GM12878 (cell line): ENCODE data around the gene TOB1. TPM values are rescaled to one million over a fixed set of nuclear protein-coding genes. Genes with fewer than 3 reads are reported as not detected.

Experiments
- ATAC-seq: fragments of 200-7000 bp; cut with Tn5 transposase; 3 replicates; pipeline ENCODE4 v1.9.1; 2020; ENCODE audit warnings: mild to moderate bottlenecking, moderate library complexity
- BruUV-seq: library from RNA; stranded (reverse); fragments of 400-500 nt; replicated peaks from 2 replicates; lab custom pipeline; 2021; lab: Mats Ljungman, UMichigan
- CTCF ChIA-PET: fragments of 300-600 bp; sonication (Branson Sonifier 250); formaldehyde crosslinking; extraction: SDS; loops from one replicate; lab custom pipeline; 2021; ENCODE audit warnings: inconsistent platforms; lab: Yijun Ruan, JAX
- POLR2A ChIA-PET: fragments of 350-600 bp; formaldehyde crosslinking; extraction: SDS; loops from one replicate; lab custom pipeline; 2021; ENCODE audit warnings: inconsistent platforms; lab: Charles Lee
- RAD21 ChIA-PET: fragments of 300-600 bp; sonication (Branson Sonifier 250); formaldehyde crosslinking; loops from one replicate; lab custom pipeline; 2023; ENCODE audit warnings: antibody characterized with exemption; ENCODE audit not compliant: unreplicated experiment; lab: Charles Lee
- SMC1A ChIA-PET: fragments of 300-600 bp; sonication (Branson Sonifier 250); formaldehyde crosslinking; loops from one replicate; lab custom pipeline; 2023; ENCODE audit not compliant: unreplicated experiment, uncharacterized antibody; lab: Charles Lee
- DNase-seq: peaks from one replicate; pipeline ENCODE4 v3.0.0-alpha.2; 2011; ENCODE audit warnings: low read depth, low spot score
- FAIRE-seq: peaks from 3 replicates; lab custom pipeline; 2011; peaks lifted over from hg19 to GRCh38; lab: Jason Lieb, UNC
- H2AFZ ChIP-seq: 2 replicates; pipeline ENCODE4 v1.6.0; 2011; ENCODE audit warnings: low read depth, low read length, control low read depth; ENCODE audit not compliant: control insufficient read depth
- H3K27ac ChIP-seq: 2 replicates; pipeline ENCODE4 v1.5.1; 2011; ENCODE audit warnings: control low read depth; ENCODE audit not compliant: control insufficient read depth, insufficient read depth
- H3K27me3 ChIP-seq, 2 experiments: replicated peaks in 1 of 2; 2 replicates each; pipeline versions ENCODE4 v1.6.0 to v1.6.1; 2011; ENCODE audit warnings: low read length in 1 of 2; ENCODE audit not compliant: control insufficient read depth in 2 of 2, insufficient read depth in 2 of 2
- H3K36me3 ChIP-seq, 2 experiments: 2 replicates each; pipeline ENCODE4 v1.5.1; 2011; ENCODE audit warnings: low read length in 1 of 2; ENCODE audit not compliant: control insufficient read depth in 2 of 2, insufficient read depth in 2 of 2
- H3K4me1 ChIP-seq: 2 replicates; pipeline ENCODE4 v1.6.1; 2011; ENCODE audit warnings: mild to moderate bottlenecking, low read length, moderate library complexity, mixed read lengths; ENCODE audit not compliant: control insufficient read depth, insufficient read depth
- H3K4me2 ChIP-seq: 2 replicates; pipeline ENCODE4 v1.6.0; 2011; ENCODE audit warnings: control low read depth; ENCODE audit not compliant: control insufficient read depth, insufficient read depth
- H3K4me3 ChIP-seq: fragments of 200-600 bp; sonication (generic); 2 replicates; pipeline ENCODE4 v1.5.1; 2016
- H3K79me2 ChIP-seq: 2 replicates; pipeline ENCODE4 v1.6.0; 2011; ENCODE audit warnings: low read length; ENCODE audit not compliant: control insufficient read depth, insufficient read depth
- H3K9ac ChIP-seq: 2 replicates; pipeline ENCODE4 v1.8.0; 2011; ENCODE audit warnings: low read length, control low read depth, mixed read lengths; ENCODE audit not compliant: control insufficient read depth, insufficient read depth
- H3K9me3 ChIP-seq: replicated peaks from 3 replicates; pipeline ENCODE4 v1.5.1; 2011; ENCODE audit warnings: mild to moderate bottlenecking, low read length; ENCODE audit not compliant: control insufficient read depth, insufficient read depth
- H4K20me1 ChIP-seq: 2 replicates; pipeline ENCODE4 v1.6.0; 2011; ENCODE audit not compliant: control insufficient read depth, insufficient read depth
- BMI1 ChIP-seq: fragments of 450-650 bp; IDR thresholded peaks from 2 replicates; pipeline ENCODE4 v1.6.1; 2016; ENCODE audit warnings: mild to moderate bottlenecking, moderate library complexity, borderline replicate concordance
- CHD4 ChIP-seq: fragments of 200-600 bp; sonication (generic); IDR thresholded peaks from 2 replicates; pipeline ENCODE4 v1.6.1; 2016; ENCODE audit warnings: mild to moderate bottlenecking
- IKZF1 ChIP-seq: fragments of 450-650 bp; conservative IDR thresholded peaks from 2 replicates; pipeline ENCODE4 v1.6.1; 2017; ENCODE audit warnings: antibody characterized with exemption, mild to moderate bottlenecking
- MEF2A ChIP-seq: IDR thresholded peaks from 2 replicates; pipeline ENCODE4 v1.6.1; 2011; ENCODE audit warnings: low read depth, mild to moderate bottlenecking, low read length, moderate library complexity; ENCODE audit not compliant: insufficient read depth
- SMARCA5 ChIP-seq: fragments of 450-650 bp; IDR thresholded peaks from 2 replicates; pipeline ENCODE4 v1.6.1; 2017; ENCODE audit warnings: mild to moderate bottlenecking
- SPI1 ChIP-seq: IDR thresholded peaks from 2 replicates; pipeline ENCODE4 v1.6.1; 2011; ENCODE audit warnings: low read depth, mild to moderate bottlenecking, low read length, moderate library complexity, borderline replicate concordance; ENCODE audit not compliant: insufficient read depth
- SRF ChIP-seq, 2 experiments: IDR thresholded peaks; 2 replicates each; pipeline ENCODE4 v1.6.1; 2011; ENCODE audit warnings: low read depth in 2 of 2, low read length in 2 of 2, mild to moderate bottlenecking in 1 of 2, moderate library complexity in 1 of 2
- TBL1XR1 ChIP-seq: IDR thresholded peaks from 2 replicates; pipeline ENCODE4 v1.6.1; 2012; ENCODE audit warnings: low read depth, low read length, improper control_type of control experiment
- YY1 ChIP-seq: IDR thresholded peaks from 2 replicates; pipeline ENCODE4 v1.6.1; 2011; ENCODE audit warnings: low read depth, mild to moderate bottlenecking, low read length
- ZSCAN29 ChIP-seq: fragments of 450-650 bp; IDR thresholded peaks from 2 replicates; pipeline ENCODE4 v1.6.1; 2017; ENCODE audit warnings: mild to moderate bottlenecking, moderate library complexity
- WGBS: methylation state at CpG from one replicate; pipeline ENCODE4 v1.1.6; 2016; ENCODE audit warnings: low lambda C conversion rate; ENCODE audit not compliant: insufficient replicate concordance, insufficient coverage; ENCODE audit errors: missing lambda C conversion rate; 5-methylcytosine and 5-hydroxymethylcytosine counted together
- in situ Hi-C: fragments of 300-500 bp; cut with MboI; formaldehyde crosslinking; loops from 9 replicates; pipeline ENCODE4 v1.14.3; 2018; ENCODE audit warnings: mixed read lengths
- intact Hi-C: fragments of 100-400 bp; cut with micrococcal nuclease; formaldehyde crosslinking; loops from one replicate; pipeline ENCODE4 v1.14.2; 2022; ENCODE audit not compliant: unreplicated experiment
- polyA plus RNA-seq, 11 experiments: library from polyadenylated mRNA; depleted of rRNA in 4 of 11; unstranded in 6 of 11; stranded (reverse) in 5 of 11; fragments of >200 nt; fragmentation: Nextera tagmentation in 4 of 11; fragmentation: Illumina TruSeq in 1 of 11; extraction: Ambion mirVana in 4 of 11; extraction: Trizol in 1 of 11; gene quantifications; 1 replicate in 1 of 11; 2 replicates in 10 of 11; pipeline versions ENCODE4 v1.2.1 to v1.2.3, GENCODE V29; 2011 to 2016; ENCODE audit warnings: inconsistent platforms in 2 of 11, missing spikeins in 2 of 11, low read depth in 1 of 11
- total RNA-seq, 4 experiments: library from RNA; depleted of rRNA in 3 of 4; stranded (reverse); fragments of >200 nt in 3 of 4; fragmentation: Illumina TruSeq in 1 of 4; extraction: Trizol in 1 of 4; gene quantifications; 2 replicates each; pipeline versions ENCODE4 v1.2.1 to v1.2.3, GENCODE V29; 2013 to 2021
- TF ChIP-seq, protein P1 (sequence below): fragments of 450-650 bp; IDR thresholded peaks from 2 replicates; pipeline ENCODE4 v1.6.1; 2018; ENCODE audit warnings: borderline replicate concordance, mild to moderate bottlenecking; ENCODE audit not compliant: partially characterized antibody
- TF ChIP-seq, protein P2 (sequence below): fragments of 450-650 bp; formaldehyde crosslinking; IDR thresholded peaks from 2 replicates; pipeline ENCODE4 v1.4.0; 2020; ENCODE audit warnings: mild to moderate bottlenecking, moderate library complexity

The TOB1 gene
- total and polyA plus RNA-seq, 10 of the 15 experiments (the other 5 are each of a cell fraction or from before 2014, with no cell fraction given), result 5.0 to 32.4 (median 13.7) TPM

DNA sequence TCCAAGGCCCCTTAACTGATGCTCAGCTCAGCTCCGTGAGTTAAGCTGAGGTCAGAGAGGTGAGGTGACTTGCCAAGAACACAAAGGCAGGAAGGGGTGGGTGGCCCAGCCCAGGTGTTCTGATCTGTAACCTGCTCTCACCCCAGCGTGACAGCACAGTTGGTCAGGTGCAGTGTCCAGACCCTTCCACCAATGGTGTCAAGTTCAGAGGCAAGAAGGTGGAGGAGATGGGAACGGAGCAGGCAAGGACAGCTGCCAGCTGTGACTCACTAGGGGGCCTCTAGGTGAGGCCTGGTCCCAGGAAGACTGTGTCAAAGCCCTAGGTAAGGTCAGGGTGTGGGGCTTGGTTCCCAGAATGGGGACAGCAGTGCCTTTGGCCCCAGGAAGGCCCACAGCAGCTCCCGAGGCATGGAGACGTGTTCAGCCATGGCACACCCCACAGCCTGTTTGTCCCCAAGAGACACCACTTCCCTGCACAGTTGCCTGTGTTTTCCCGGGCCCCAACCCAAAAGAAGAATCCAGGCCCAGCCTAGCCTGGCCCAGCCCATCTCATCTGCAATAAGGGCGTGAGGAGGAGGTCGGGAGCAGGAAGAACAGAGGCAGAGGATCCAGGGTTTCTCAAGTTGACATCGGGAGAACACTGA, 23.5 kb downstream of the TOB1 start:
- intact Hi-C loops (loop anchor here (1.0 to 2.0 kb wide), 2 partner anchors 59 to 296 kb away; partner anchors contain the start of gene SPATA20), in situ Hi-C loops (loop anchor here (5.0 kb wide), 1 partner anchor 60 kb away; no protein-coding TSS in a partner anchor)
- ChIA-PET CTCF (interaction anchor here (0.8 to 8.1 kb wide), 18 partner anchors 10 to 423 kb away, joined by 3 to 84 read pairs (median 4); no protein-coding TSS in a partner anchor), POLR2A (interaction anchor here (1.0 kb wide), 2 partner anchors 14 to 42 kb away, joined by 3 read pairs; no protein-coding TSS in a partner anchor), SMC1A (interaction anchor here (0.9 to 2.2 kb wide), 5 partner anchors 10 to 107 kb away, joined by 3 to 17 read pairs (median 9); no protein-coding TSS in a partner anchor), RAD21 (interaction anchor here (0.6 to 2.6 kb wide), 9 partner anchors 10 to 359 kb away, joined by 3 to 18 read pairs (median 3); partner anchors contain the start of gene TOB1)
- Histone ChIP-seq H3K4me2 (no peak overlapping the region), H3K27ac (no peak overlapping the region), H2AFZ (no peak overlapping the region), H3K9ac (no peak overlapping the region), H3K36me3 (no peaks in the 10 kb centered on the region), H3K9me3 (no peaks in the 10 kb centered on the region), H3K4me1 (no peaks in the 10 kb centered on the region), H3K4me3 (no peak overlapping the region), H3K79me2 (no peaks in the 10 kb centered on the region), H4K20me1 (no peaks in the 10 kb centered on the region), H3K27me3 (no peaks in the 10 kb centered on the region)
- ATAC-seq (no peak; the same call in 2 of the 3 replicates), DNase-seq (no peak), FAIRE-seq (no peak)
- TF ChIP-seq SRF (IDR thresholded peaks at IDR 0.05; ENCODE audit: low read depth in 2 of 2, low read length in 2 of 2), result no peak
- no peak for TF ChIP-seq ZSCAN29
- TF ChIP-seq, protein P1, sequence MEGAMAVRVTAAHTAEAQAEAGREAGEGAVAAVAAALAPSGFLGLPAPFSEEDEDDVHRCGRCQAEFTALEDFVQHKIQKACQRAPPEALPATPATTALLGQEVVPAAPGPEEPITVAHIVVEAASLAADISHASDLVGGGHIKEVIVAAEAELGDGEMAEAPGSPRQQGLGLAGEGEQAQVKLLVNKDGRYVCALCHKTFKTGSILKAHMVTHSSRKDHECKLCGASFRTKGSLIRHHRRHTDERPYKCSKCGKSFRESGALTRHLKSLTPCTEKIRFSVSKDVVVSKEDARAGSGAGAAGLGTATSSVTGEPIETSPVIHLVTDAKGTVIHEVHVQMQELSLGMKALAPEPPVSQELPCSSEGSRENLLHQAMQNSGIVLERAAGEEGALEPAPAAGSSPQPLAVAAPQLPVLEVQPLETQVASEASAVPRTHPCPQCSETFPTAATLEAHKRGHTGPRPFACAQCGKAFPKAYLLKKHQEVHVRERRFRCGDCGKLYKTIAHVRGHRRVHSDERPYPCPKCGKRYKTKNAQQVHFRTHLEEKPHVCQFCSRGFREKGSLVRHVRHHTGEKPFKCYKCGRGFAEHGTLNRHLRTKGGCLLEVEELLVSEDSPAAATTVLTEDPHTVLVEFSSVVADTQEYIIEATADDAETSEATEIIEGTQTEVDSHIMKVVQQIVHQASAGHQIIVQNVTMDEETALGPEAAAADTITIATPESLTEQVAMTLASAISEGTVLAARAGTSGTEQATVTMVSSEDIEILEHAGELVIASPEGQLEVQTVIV, result no peak
- TF ChIP-seq CHD4, result no peak
- TF ChIP-seq MEF2A, result no peak
- TF ChIP-seq IKZF1, result no peak
- no peak for TF ChIP-seq SPI1
- no peak for TF ChIP-seq YY1
- no peak for TF ChIP-seq TBL1XR1
- TF ChIP-seq, protein P2, sequence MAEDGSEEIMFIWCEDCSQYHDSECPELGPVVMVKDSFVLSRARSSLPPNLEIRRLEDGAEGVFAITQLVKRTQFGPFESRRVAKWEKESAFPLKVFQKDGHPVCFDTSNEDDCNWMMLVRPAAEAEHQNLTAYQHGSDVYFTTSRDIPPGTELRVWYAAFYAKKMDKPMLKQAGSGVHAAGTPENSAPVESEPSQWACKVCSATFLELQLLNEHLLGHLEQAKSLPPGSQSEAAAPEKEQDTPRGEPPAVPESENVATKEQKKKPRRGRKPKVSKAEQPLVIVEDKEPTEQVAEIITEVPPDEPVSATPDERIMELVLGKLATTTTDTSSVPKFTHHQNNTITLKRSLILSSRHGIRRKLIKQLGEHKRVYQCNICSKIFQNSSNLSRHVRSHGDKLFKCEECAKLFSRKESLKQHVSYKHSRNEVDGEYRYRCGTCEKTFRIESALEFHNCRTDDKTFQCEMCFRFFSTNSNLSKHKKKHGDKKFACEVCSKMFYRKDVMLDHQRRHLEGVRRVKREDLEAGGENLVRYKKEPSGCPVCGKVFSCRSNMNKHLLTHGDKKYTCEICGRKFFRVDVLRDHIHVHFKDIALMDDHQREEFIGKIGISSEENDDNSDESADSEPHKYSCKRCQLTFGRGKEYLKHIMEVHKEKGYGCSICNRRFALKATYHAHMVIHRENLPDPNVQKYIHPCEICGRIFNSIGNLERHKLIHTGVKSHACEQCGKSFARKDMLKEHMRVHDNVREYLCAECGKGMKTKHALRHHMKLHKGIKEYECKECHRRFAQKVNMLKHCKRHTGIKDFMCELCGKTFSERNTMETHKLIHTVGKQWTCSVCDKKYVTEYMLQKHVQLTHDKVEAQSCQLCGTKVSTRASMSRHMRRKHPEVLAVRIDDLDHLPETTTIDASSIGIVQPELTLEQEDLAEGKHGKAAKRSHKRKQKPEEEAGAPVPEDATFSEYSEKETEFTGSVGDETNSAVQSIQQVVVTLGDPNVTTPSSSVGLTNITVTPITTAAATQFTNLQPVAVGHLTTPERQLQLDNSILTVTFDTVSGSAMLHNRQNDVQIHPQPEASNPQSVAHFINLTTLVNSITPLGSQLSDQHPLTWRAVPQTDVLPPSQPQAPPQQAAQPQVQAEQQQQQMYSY (CRISPR knock-in tag), result no peak
- no peak for TF ChIP-seq BMI1
- TF ChIP-seq SMARCA5, result no peak
- BruUV-seq, result no TSS peak
- 38% methylated on average over 9 of the region's 9 CpGs for WGBS
